H1 (cell line): Measurements from ENCODE around the gene NDEL1. TPM values are rescaled to one million over a fixed set of nuclear protein-coding genes. Genes with fewer than 3 reads are reported as not detected.

Source experiments
- CTCF ChIA-PET: fragments of 300-600 bp; sonication (Branson Sonifier 250); formaldehyde crosslinking; loops from one replicate; lab custom pipeline; 2021; ENCODE audit not compliant: partially characterized antibody; lab: Charles Lee
- POLR2A ChIA-PET: fragments of 300-600 bp; sonication (Branson Sonifier 250); formaldehyde crosslinking; loops from one replicate; lab custom pipeline; 2021; ENCODE audit warnings: inconsistent platforms; ENCODE audit not compliant: partially characterized antibody; lab: Charles Lee
- DNase-seq, 2 experiments: peaks; one replicate each; pipeline versions ENCODE4 v3.0.0 to v3.0.0-alpha.2; 2010 to 2022; ENCODE audit warnings: low spot score in 2 of 2, low read depth in 1 of 2, mixed read lengths in 1 of 2
- FAIRE-seq: peaks from 2 replicates; lab custom pipeline; 2011; peaks lifted over from hg19 to GRCh38; lab: Jason Lieb, UNC
- H2AFZ ChIP-seq: 2 replicates; pipeline ENCODE4 v1.8.1; 2012; ENCODE audit warnings: low read length, inconsistent platforms
- H2AK5ac ChIP-seq: 2 replicates; pipeline ENCODE4 v1.6.1; 2013; ENCODE audit warnings: low read depth, low read length
- H2BK120ac ChIP-seq: replicated peaks from 2 replicates; pipeline ENCODE3; 2013; ENCODE audit warnings: low read depth, low read length, inconsistent platforms
- H2BK12ac ChIP-seq: 2 replicates; pipeline ENCODE4 v1.6.1; 2013; ENCODE audit warnings: low read depth, low read length
- H2BK15ac ChIP-seq: 2 replicates; pipeline ENCODE4 v1.6.1; 2013; ENCODE audit warnings: low read length
- H2BK20ac ChIP-seq: 2 replicates; pipeline ENCODE4 v1.6.1; 2013; ENCODE audit warnings: low read length
- H2BK5ac ChIP-seq: 2 replicates; pipeline ENCODE4 v1.6.1; 2013; ENCODE audit warnings: low read depth, low read length
- H3K14ac ChIP-seq: 2 replicates; pipeline ENCODE4 v1.6.1; 2013; ENCODE audit warnings: inconsistent platforms; ENCODE audit not compliant: insufficient read length
- H3K18ac ChIP-seq: 2 replicates; pipeline ENCODE4 v1.6.1; 2013; ENCODE audit warnings: low read length; ENCODE audit errors: extremely low read depth
- H3K23ac ChIP-seq: 2 replicates; pipeline ENCODE4 v1.6.1; 2013; ENCODE audit warnings: inconsistent platforms; ENCODE audit not compliant: insufficient read length
- H3K23me2 ChIP-seq: 2 replicates; pipeline ENCODE4 v1.6.1; 2013; ENCODE audit warnings: low read depth, low read length
- H3K27ac ChIP-seq: 2 replicates; pipeline ENCODE4 v1.6.1; 2011; ENCODE audit warnings: low read depth, low read length, inconsistent platforms
- H3K27me3 ChIP-seq, 4 experiments: replicated peaks in 1 of 4; 1 replicate in 1 of 4; 2 replicates in 3 of 4; pipeline versions ENCODE4 v1.6.1 to v1.8.1; 2011 to 2013; ENCODE audit warnings: low read length in 3 of 4, mild to moderate bottlenecking in 3 of 4, inconsistent platforms in 2 of 4, mixed read lengths in 2 of 4, moderate library complexity in 1 of 4; ENCODE audit not compliant: control insufficient read depth in 3 of 4, insufficient read depth in 3 of 4; ENCODE audit errors: extremely low read depth in 1 of 4
- H3K36me3 ChIP-seq, 4 experiments: 2 replicates each; pipeline versions ENCODE4 v1.6.1 to v1.8.1; 2011 to 2013; ENCODE audit warnings: mild to moderate bottlenecking in 4 of 4, low read length in 3 of 4, moderate library complexity in 2 of 4, control low read depth in 1 of 4, inconsistent platforms in 1 of 4; ENCODE audit not compliant: insufficient read depth in 4 of 4, control insufficient read depth in 2 of 4
- H3K4ac ChIP-seq: replicated peaks from 2 replicates; pipeline ENCODE3; 2013; ENCODE audit warnings: low read length, low read depth, mixed read lengths, inconsistent platforms; ENCODE audit not compliant: insufficient read length
- H3K4me1 ChIP-seq, 4 experiments: replicated peaks in 1 of 4; 1 replicate in 1 of 4; 2 replicates in 3 of 4; pipeline versions ENCODE4 v1.6.1 to v1.8.1; 2011 to 2013; ENCODE audit warnings: low read length in 3 of 4, inconsistent platforms in 2 of 4, mixed read lengths in 1 of 4; ENCODE audit not compliant: insufficient read depth in 4 of 4, control insufficient read depth in 3 of 4
- H3K4me2 ChIP-seq, 2 experiments: 2 replicates each; pipeline versions ENCODE4 v1.6.1 to v1.8.1; 2011 to 2013; ENCODE audit warnings: low read depth in 2 of 2, low read length in 2 of 2, control low read depth in 1 of 2, inconsistent platforms in 1 of 2, mild to moderate bottlenecking in 1 of 2; ENCODE audit not compliant: insufficient read depth in 1 of 2
- H3K4me3 ChIP-seq, 4 experiments: fragments of 200-600, 300-600 bp in 1 of 4; sonication (generic), shearing (Covaris generic), sonication (Bioruptor Twin) in 1 of 4; 2 replicates each; pipeline versions ENCODE4 v1.5.1 to v1.8.1; 2011 to 2016; ENCODE audit warnings: low read length in 4 of 4, low read depth in 3 of 4, control low read depth in 2 of 4, inconsistent platforms in 2 of 4, mild to moderate bottlenecking in 2 of 4, mixed read lengths in 1 of 4, moderate library complexity in 1 of 4; ENCODE audit not compliant: insufficient read depth in 2 of 4; ENCODE audit errors: extremely low read depth in 1 of 4
- H3K56ac ChIP-seq: replicated peaks from 2 replicates; pipeline ENCODE3; 2013; ENCODE audit warnings: low read depth, mild to moderate bottlenecking, mixed read lengths, low read length, inconsistent platforms; ENCODE audit not compliant: insufficient read length
- H3K79me1 ChIP-seq: 2 replicates; pipeline ENCODE4 v1.6.1; 2013; ENCODE audit warnings: low read depth, low read length, control low read depth
- H3K79me2 ChIP-seq, 2 experiments: 2 replicates each; pipeline versions ENCODE4 v1.6.1 to v1.8.1; 2012 to 2013; ENCODE audit warnings: low read length in 2 of 2, mild to moderate bottlenecking in 2 of 2, inconsistent platforms in 1 of 2; ENCODE audit not compliant: insufficient read depth in 2 of 2, control insufficient read depth in 1 of 2
- H3K9ac ChIP-seq, 4 experiments: replicated peaks in 1 of 4; 1 replicate in 1 of 4; 2 replicates in 3 of 4; pipeline versions ENCODE4 v1.6.1 to v1.8.1; 2011 to 2013; ENCODE audit warnings: low read depth in 3 of 4, low read length in 3 of 4, control low read depth in 2 of 4, mild to moderate bottlenecking in 2 of 4, moderate library complexity in 2 of 4, inconsistent platforms in 1 of 4; ENCODE audit errors: extremely low read depth in 1 of 4
- H3K9me3 ChIP-seq, 2 experiments: 2 replicates each; pipeline versions ENCODE4 v1.6.1 to v1.8.1; 2012 to 2013; ENCODE audit warnings: mild to moderate bottlenecking in 2 of 2, moderate library complexity in 2 of 2, control low read depth in 1 of 2, inconsistent platforms in 1 of 2, low read depth in 1 of 2, low read length in 1 of 2, mixed read lengths in 1 of 2; ENCODE audit not compliant: insufficient read depth in 2 of 2
- H4K20me1 ChIP-seq, 2 experiments: replicated peaks in 1 of 2; 2 replicates each; pipeline versions ENCODE3 to v1.8.1; 2011 to 2013; ENCODE audit warnings: inconsistent platforms in 2 of 2, low read length in 2 of 2, mild to moderate bottlenecking in 1 of 2; ENCODE audit not compliant: insufficient read depth in 2 of 2, control insufficient read depth in 1 of 2
- H4K5ac ChIP-seq: 2 replicates; pipeline ENCODE4 v1.6.1; 2013; ENCODE audit warnings: low read length, low read depth, mixed read lengths, inconsistent platforms; ENCODE audit not compliant: insufficient read length
- H4K8ac ChIP-seq: 2 replicates; pipeline ENCODE4 v1.8.0; 2013; ENCODE audit warnings: mild to moderate bottlenecking, moderate library complexity, low read length, inconsistent platforms; ENCODE audit not compliant: insufficient read depth; ENCODE audit errors: extremely low read depth
- H4K91ac ChIP-seq: replicated peaks from 2 replicates; pipeline ENCODE3; 2013; ENCODE audit warnings: low read length, mixed read lengths, inconsistent platforms; ENCODE audit not compliant: insufficient read length
- EZH2 ChIP-seq: fragments of 200-600 bp; sonication (generic); IDR thresholded peaks from 2 replicates; pipeline ENCODE4 v1.7.1; 2012; ENCODE audit warnings: low read depth, mild to moderate bottlenecking, moderate library complexity, low read length, inconsistent platforms; ENCODE audit not compliant: severe bottlenecking
- POLR2A ChIP-seq, 2 experiments: IDR thresholded peaks; 1 replicate in 1 of 2; 2 replicates in 1 of 2; pipeline ENCODE4 v1.6.1; 2011; ENCODE audit warnings: low read depth in 2 of 2, low read length in 2 of 2, mild to moderate bottlenecking in 2 of 2; ENCODE audit errors: control extremely low read depth in 1 of 2
- RBBP5 ChIP-seq: IDR thresholded peaks from 2 replicates; pipeline ENCODE4 v1.7.1; 2012; ENCODE audit warnings: low read depth, mild to moderate bottlenecking, inconsistent platforms, low read length, moderate library complexity, borderline replicate concordance
- SAP30 ChIP-seq: fragments of 300-600 bp; sonication (generic); IDR thresholded peaks from 2 replicates; pipeline ENCODE4 v1.7.1; 2012; ENCODE audit warnings: low read length, moderate library complexity, mild to moderate bottlenecking, inconsistent platforms; ENCODE audit not compliant: insufficient read depth, insufficient replicate concordance
- TBP ChIP-seq: IDR thresholded peaks from 2 replicates; pipeline ENCODE4 v1.6.1; 2011; ENCODE audit warnings: low read depth, low read length, improper control_type of control experiment
- ZNF274 ChIP-seq: IDR thresholded peaks from 2 replicates; pipeline ENCODE4 v1.7.0; 2012; ENCODE audit warnings: low read length, borderline replicate concordance; ENCODE audit errors: extremely low read depth
- WGBS, 2 experiments: shearing (Covaris generic) in 1 of 2; methylation state at CpG; one replicate each; pipeline versions ENCODE4 v1.1.6 to v1.1.7; 2013 to 2015; ENCODE audit warnings: low lambda C conversion rate in 2 of 2, mixed read lengths in 2 of 2, inconsistent platforms in 1 of 2, low coverage in 1 of 2, missing lambda C conversion rate in 1 of 2; ENCODE audit not compliant: insufficient replicate concordance in 2 of 2, insufficient coverage in 1 of 2, insufficient read length in 1 of 2; ENCODE audit errors: extremely low coverage in 1 of 2, missing lambda C conversion rate in 1 of 2; 5-methylcytosine and 5-hydroxymethylcytosine counted together
- polyA plus RNA-seq, 7 experiments: library from polyadenylated mRNA; depleted of rRNA in 3 of 7; stranded (reverse) in 5 of 7; unstranded in 2 of 7; fragments of >200 nt in 5 of 7; fragments of 200-250 nt in 2 of 7; gene quantifications; 1 replicate in 5 of 7; 2 replicates in 1 of 7; 4 replicates in 1 of 7; pipeline versions ENCODE4 v1.2.1 to v1.2.3, GENCODE V29; 2011 to 2013; ENCODE audit warnings: missing spikeins in 2 of 7, mixed read lengths in 2 of 7
- total RNA-seq: library from RNA; stranded (reverse); fragmentation: NEBNext Ultra II Directional; extraction: Animal tissue kit (Norgen Biotek cat#: 25700); gene quantifications from 2 replicates; pipeline ENCODE4 v1.2.1, GENCODE V29; 2021
- TF ChIP-seq, protein P1 (sequence below): IDR thresholded peaks from 2 replicates; pipeline ENCODE4 v1.6.1; 2012; ENCODE audit warnings: low read length, inconsistent platforms

The NDEL1 gene
- total and polyA plus RNA-seq, 2 of the 8 experiments (the other 6 are each of a cell fraction or from before 2014, with no cell fraction given) = 31.1 to 32.9 TPM

DNA sequence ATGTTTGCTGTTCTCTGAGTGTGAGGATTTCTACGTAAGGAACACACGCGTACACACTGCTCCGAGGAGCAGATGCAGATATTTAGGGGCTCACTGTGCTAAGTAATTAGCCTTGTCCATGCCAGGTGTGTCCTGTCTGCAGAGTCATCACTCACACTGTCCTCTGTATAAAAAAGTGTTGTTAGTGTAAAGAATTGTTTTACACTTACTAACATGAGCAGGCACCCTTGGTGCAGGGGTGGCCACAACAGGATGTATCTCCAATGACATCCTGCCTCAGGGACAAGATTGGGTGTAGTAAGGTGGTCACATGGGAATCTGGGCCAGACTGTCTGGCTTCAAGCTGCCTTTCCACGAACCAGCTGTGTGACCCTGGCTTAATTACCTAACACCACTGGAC, 63.9 kb downstream of the NDEL1 start:
- CTCF ChIA-PET = no interaction called here
- peaks cover 56 to 84% (median 76%) of the 10 kb centered on the region in 4 experiments for H3K36me3 ChIP-seq
- no peak overlapping the region for H3K9ac ChIP-seq

More for the DNA sequence above, 63.9 kb downstream of the NDEL1 start:
- Histone ChIP-seq H4K91ac (no peak overlapping the region), H3K4me3 (no peak overlapping the region), H3K23ac (no peak overlapping the region), H4K20me1 (peaks cover 6 to 7% of the 10 kb centered on the region in 2 experiments), H3K79me1 (no peaks in the 10 kb centered on the region; the same call in 1 of the 2 replicates), H3K79me2 (no peaks in the 10 kb centered on the region), H2BK5ac (no peak overlapping the region), H3K4ac (no peak overlapping the region), H2BK120ac (no peak overlapping the region), H2AFZ (no peak overlapping the region), H4K5ac (no peak overlapping the region), H3K23me2 (no peaks in the 10 kb centered on the region), H2BK20ac (no peak overlapping the region), H2BK15ac (no peak overlapping the region), H3K4me2 (no peak overlapping the region), H3K18ac (no peak overlapping the region), H4K8ac (no peak overlapping the region), H2BK12ac (no peak overlapping the region), H3K9me3 (no peaks in the 10 kb centered on the region), H2AK5ac (no peak overlapping the region), H3K14ac (no peak overlapping the region), H3K4me1 (no peaks in the 10 kb centered on the region), H3K56ac (no peak overlapping the region), H3K27ac (no peak overlapping the region), H3K27me3 (no peaks in the 10 kb centered on the region)
- no peak for FAIRE-seq
- POLR2A ChIA-PET = no interaction called here
- DNase-seq = no peak
- TF ChIP-seq RBBP5 (no peak), TBP (no peak), POLR2A (IDR thresholded peaks at IDR 0.05; ENCODE audit: control extremely low read depth in 1 of 2, low read depth in 2 of 2, low read length in 2 of 2) (no peak), EZH2 (no peak), SAP30 (no peak), ZNF274 (no peak)
- TF ChIP-seq, protein P1, sequence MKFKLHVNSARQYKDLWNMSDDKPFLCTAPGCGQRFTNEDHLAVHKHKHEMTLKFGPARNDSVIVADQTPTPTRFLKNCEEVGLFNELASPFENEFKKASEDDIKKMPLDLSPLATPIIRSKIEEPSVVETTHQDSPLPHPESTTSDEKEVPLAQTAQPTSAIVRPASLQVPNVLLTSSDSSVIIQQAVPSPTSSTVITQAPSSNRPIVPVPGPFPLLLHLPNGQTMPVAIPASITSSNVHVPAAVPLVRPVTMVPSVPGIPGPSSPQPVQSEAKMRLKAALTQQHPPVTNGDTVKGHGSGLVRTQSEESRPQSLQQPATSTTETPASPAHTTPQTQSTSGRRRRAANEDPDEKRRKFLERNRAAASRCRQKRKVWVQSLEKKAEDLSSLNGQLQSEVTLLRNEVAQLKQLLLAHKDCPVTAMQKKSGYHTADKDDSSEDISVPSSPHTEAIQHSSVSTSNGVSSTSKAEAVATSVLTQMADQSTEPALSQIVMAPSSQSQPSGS = no peak
- WGBS, 2 experiments = 93% methylated on average over 5 of the region's 5 CpGs; no CpG with 5 or more reads in 1 of the 2 experiments
